GM20000 (cell line): ENCODE results near the gene BACH1.

Experiments used
- DNase-seq: peaks from one replicate; pipeline ENCODE4 v3.0.0; 2012; ENCODE audit warnings: low spot score
- TF ChIP-seq, protein P1 (sequence below): IDR thresholded peaks from 2 replicates; pipeline ENCODE4 v1.5.1; 2012; ENCODE audit warnings: mild to moderate bottlenecking, control low read depth; ENCODE audit errors: extremely low read depth, missing control alignments

Gene BACH1

DNA sequence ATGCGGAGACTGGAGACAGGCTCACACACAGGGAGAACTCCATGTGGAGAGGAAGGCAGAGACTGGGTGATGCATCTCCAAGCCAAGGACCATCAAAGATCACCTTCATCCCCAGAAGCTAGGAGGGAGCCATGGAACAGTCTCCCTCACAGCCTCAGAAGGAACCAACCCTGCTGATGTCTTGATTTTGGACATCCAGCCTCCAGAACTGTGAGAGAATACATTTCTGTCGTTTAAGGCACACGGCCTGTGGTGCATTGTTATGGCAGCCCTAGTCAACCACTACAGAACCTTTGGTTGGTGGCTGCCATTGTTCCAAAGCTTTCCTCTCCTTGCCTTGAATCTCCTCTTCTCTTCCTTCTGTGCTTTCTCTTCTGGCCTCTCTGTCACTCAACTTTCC, 64.0 kb downstream of the BACH1 start:
- no peak for DNase-seq

DNA sequence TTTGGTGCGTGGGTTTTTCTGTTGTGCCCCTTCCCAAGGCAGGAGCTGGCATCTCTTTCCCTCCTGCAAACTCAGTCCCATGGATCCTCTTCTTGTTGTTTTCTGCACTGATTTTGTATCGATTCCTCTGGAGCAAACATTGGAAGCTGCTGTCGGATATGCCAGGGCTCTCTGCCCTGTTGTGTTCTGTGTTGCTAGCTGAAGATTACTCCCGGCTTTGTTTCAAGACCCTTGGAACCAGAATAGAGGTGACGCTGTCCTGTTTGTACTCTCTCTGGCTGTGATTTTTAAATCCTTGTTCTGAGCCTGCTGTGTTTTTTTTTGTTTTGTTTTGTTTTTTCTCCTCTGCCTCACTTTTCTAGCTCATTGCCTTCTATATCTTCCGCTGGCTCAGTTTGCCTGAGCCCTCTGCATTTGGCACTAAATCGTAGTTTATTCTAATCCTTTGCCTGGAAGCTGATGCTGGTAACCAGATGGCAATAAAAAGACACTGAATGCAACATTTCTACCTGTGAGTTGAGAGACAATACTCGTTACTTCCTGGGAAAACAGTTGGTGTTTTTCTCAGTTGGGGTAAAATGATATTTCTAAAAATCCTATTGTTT, 67.0 kb downstream of the BACH1 start:
- no peak for DNase-seq
- TF ChIP-seq, protein P1, sequence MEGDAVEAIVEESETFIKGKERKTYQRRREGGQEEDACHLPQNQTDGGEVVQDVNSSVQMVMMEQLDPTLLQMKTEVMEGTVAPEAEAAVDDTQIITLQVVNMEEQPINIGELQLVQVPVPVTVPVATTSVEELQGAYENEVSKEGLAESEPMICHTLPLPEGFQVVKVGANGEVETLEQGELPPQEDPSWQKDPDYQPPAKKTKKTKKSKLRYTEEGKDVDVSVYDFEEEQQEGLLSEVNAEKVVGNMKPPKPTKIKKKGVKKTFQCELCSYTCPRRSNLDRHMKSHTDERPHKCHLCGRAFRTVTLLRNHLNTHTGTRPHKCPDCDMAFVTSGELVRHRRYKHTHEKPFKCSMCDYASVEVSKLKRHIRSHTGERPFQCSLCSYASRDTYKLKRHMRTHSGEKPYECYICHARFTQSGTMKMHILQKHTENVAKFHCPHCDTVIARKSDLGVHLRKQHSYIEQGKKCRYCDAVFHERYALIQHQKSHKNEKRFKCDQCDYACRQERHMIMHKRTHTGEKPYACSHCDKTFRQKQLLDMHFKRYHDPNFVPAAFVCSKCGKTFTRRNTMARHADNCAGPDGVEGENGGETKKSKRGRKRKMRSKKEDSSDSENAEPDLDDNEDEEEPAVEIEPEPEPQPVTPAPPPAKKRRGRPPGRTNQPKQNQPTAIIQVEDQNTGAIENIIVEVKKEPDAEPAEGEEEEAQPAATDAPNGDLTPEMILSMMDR = no peak

More for the DNA sequence above, 64.0 kb downstream of the BACH1 start:
- TF ChIP-seq, protein P1 = no peak

DNA sequence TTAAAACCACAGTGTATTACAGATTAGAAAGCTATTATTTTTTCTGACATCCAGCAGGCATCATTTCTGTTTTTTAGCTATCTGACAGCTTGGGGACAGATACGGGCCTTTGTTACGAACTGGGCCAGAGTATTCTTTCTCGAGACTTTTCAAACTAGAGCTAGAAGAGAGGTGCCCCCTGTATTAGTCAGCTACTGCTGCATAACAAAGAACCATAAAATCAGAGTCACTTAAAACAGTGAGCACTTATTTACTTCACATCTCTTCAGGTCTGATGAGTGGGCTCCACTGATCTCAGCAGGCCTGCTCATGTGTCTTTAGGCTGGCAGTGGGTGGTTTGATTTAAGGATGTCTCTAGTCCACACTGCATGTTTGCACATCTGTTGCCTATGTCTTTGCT, 67.8 kb downstream of the BACH1 start:
- TF ChIP-seq, protein P1 = no peak

DNA sequence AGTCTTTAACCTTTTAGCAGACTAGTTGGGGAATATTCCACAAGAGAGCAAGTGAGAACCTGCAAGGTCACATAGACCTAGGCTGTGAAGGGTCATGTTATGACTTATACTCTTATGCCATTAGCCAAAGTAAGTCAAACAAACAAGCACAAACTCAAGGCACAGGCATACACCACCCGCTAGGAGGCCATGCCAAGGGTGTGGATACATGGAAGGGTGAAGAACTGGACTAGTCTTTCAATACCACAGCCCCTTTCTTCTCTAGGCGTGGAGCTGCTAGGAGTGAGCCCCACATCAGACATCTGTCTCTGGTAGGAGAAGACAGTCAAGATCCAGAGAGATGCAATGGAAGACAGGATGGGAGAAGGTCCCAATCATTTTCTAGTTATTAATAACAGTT, 68.6 kb downstream of the BACH1 start:
- DNase-seq = no peak

More for the DNA sequence above, 67.8 kb downstream of the BACH1 start:
- DNase-seq = no peak

DNA sequence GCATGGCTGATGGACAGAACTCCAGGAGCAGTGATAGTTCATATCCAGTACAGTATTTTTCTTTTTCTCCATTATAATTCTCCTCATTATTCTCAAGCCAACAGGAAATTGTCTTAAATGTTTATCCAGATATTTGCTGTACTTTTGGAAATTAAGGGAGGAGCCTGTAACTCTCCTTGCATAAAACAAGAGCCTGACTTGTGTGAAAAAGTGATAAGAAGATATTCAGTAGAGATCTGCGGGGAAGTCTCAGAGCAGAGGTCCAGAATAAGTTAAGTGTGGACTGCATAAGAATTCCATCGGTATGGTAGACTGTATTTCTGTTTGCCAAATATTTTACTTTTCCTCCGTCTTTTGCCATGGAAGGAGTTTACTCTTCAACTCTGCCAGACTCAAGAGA, 70.2 kb downstream of the BACH1 start:
- DNase-seq = no peak
- TF ChIP-seq, protein P1 = no peak

More for the DNA sequence above, 68.6 kb downstream of the BACH1 start:
- TF ChIP-seq, protein P1 = no peak

DNA sequence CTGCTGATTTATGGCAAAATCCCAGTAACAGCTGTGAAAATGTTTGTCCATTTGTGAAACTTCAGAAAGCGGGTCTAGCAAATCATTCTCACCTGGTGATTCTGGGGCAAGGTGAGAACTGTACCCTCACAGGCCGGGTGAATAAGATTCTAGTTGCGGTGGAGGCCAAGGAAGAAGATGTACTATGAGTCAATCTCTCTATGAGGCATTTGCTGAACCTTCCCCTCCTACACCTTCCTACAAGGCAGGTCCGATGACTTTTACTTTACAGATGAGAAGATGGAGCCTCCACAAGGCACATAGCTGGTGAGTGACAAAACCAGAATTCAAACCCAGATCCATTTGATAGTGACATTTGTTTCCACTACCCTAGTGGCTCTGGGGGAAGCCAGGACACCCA, 72.7 kb downstream of the BACH1 start:
- TF ChIP-seq, protein P1 = no peak
- no peak for DNase-seq

DNA sequence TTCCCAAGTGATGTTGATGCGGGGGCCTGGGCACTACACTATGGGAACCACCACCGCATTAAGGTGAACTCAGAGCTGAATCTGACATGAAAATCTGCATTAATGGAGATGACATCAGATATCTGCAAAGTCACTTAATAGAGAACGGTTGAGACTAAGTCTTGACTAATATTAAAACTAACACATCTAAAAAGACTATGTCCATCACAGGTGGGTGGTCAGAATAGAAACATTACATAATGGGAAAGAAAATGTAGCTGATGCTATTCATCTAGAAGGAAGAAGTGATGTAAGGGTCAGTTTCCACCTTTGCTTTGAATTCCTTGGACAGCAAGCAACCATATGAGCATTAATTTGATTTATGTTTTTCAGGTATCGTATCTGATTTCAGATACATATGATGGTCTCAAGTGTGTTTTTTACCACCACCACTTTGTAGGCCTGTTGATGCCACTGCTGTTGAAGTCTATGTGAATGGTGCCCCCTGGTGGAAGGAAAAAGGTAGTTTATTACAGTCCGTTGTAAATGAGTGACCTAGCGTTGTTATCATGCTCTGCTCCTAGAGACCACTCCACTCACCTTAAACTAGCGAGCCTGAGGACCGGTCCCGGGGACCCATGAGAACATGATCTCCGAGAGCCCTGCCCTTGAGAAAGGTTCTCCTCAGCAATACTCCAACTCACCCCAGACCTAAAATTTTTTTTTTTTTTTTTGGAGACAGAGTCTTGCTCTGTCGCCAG, 73.5 kb downstream of the BACH1 start:
- DNase-seq = peak; percentile 73
- TF ChIP-seq, protein P1 = peak; percentile 49
